ENCODE measurements around the gene WHRN.

Gene WHRN

GRCh38 chr9:114397848-114398605 is 107.2 kb downstream of the WHRN start:
- peak; percentile 96 for DNase-seq (ENCODE audit: low spot score)

- no peak for DNase-seq (ENCODE audit: low spot score)
Measured at GRCh38 chr9:114397219-114397847, 107.9 kb downstream of the WHRN start.

DNA sequence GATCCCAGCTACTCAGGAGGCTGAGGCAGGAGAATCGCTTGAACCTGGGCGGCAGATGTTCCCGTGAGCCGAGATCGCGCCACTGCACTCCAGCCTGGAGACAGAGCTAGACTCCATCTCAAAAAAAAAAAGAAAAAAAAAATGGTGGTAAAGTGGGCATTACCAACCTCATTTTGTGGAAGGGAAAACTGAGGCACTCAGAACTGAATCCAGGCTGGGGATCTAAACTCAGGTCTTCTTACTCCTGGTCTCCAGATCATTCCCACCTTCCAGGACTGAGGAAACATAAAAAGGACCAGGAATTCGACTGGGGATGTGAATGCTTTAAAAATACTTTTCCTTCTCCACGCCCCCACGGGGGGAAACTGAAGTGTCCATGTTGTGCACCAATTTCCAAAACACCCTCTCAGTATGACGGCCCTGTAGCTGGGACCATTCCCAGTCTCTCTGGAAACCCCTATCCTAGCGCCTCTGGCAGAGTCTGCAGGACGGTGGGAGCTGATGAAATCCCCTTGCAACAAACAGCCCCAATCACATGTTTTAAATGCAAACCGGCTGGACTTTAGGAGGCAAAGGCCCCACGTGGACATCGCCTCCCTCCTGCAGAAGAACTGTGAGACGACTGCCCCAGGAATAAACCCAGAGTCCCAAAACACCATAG is 108.6 kb downstream of the WHRN start:
- peak; percentile 26 for DNase-seq (ENCODE audit: low spot score)

DNA sequence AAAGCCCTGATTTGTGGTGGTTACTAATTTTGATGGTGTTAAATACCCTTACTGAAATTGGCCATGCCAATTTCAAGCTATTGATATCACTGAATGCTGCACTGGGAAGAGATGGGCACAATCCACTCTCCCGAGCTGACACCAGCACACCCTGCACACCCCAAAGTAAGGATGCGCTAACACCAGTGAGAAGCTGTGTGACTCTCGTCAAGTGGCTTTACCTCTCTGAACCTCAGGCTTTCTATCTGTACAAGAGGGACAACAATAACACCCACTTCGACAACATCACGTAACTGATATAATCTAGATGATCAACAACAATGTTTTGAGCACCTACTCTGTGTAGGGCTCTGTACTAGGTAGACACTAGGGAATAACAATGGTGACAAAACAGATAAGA is 109.5 kb downstream of the WHRN start:
- DNase-seq (ENCODE audit: low spot score): no peak

DNA sequence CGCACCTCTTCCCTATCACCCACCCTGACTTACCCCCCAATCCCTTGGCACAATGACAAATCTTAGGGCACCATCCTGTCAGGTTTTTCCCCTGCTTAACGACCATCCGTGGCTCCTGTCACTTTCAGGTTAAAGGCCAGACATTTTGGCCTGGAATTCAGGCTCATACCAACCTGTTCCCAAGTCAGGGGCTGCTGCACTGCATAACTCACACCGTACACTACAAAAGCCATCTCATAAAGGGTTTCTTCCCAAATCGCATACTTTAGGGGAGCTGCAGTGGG is 110.0 kb downstream of the WHRN start:
- no peak for DNase-seq (ENCODE audit: low spot score)

GRCh38 chr9:114394523-114395333 is 110.5 kb downstream of the WHRN start:
- DNase-seq (ENCODE audit: low spot score): no peak

GRCh38 chr9:114392749-114393112 is 112.5 kb downstream of the WHRN start:
- DNase-seq (ENCODE audit: low spot score): no peak

DNA sequence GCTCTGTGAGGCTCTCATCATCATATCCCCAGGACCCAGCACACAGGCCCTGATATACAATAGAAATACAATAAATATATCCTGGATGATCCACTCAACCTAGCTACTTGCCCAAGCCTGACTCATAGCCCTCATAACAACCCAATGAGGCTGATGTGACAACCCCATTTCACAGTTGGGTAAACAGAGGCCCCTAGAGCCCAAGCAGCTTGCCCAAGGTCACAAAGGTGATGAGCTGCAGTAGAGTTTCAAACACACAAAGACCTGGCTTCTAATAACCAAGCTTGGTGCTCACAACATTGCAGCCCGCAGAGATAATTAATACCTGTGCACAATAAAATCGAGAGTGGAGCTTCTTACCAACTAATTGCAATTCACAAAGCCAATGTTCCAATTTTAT is 114.3 kb downstream of the WHRN start:
- no peak for DNase-seq (ENCODE audit: low spot score)

GRCh38 chr9:114389612-114390368 is 115.5 kb downstream of the WHRN start:
- DNase-seq (ENCODE audit: low spot score): no peak

DNA sequence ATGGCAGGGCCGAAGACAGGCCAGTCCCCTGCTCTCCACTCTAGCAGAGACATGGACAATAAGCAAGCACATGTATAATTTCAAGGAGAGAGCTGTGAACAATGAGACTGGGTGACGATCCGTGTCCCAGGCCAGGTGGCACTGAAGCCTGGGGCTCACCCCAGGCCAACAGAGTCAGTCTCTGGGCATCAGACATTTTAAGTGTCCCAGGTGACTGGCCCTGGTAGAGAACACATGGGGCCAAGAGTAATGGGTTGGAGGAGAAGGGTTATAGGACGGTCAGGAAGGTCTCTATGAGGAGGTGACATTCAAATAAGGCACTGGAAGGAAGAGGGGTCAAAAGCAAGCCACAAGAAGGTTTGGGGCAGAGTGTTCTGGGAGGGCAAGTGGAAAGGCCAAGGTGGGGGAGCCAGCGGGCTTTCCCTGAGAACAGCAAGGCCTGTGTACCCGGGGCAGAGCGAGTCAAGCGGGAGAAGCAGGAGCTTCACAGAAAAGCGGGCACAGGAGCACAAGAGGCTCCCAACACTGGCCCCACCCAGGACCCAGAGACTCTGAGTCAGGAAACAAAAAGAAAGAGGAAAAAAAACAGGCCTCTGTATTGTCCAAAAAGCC is 116.4 kb downstream of the WHRN start:
- DNase-seq (ENCODE audit: low spot score): no peak

DNA sequence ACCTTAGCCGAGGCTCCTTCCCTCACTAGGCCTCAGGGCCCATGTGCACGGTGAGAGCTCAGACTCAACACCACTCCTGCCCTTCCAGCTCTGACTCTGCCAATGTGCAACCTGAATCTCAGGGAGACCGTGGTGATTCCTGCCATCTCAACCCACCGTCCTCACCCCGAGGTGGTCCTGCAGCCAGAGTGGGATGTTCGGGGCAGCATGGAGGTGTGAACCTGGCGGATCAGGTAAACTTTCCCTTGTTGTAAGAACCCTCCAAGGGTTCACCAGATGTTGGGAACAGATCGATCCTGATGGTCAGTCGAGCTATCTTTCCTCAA is 117.0 kb downstream of the WHRN start:
- no peak for DNase-seq (ENCODE audit: low spot score)

DNA sequence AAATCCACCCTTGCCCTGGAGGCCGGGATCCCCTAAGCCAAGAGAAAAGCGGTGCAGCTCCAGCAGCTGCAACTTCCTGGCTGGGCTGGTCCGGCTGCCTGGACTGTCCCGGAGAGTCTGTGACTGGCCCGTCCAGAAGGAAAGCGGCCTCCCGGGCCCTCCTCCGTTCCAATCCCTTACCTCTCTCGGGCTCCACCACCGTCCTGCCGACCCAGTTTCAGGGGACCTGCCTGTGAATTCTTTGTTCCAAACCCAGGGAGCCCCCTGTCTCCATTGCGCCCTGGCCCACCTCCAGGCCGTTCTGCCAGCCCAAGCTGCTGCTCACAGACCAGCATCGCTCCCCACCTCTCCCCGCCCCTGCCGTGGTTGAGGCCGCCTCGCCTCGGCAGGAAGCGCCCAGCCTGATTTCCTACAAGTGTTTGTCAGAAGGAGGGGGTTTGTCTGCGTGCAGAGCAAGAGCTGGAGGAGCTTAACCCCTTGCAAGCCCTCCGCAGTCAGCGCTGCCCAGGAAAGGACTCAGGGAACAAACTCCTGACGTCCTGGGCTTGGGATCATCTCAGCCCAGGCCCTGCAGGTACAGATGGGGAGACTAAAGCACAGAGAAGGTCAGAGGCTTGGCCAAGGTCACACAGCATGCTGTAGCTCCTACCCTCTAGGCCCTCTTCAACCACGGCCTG is 117.5 kb downstream of the WHRN start, which contains the start of gene AKNA:
Gene AKNA, minus strand, starts transcription at position 303 of the 677 bp plus-strand sequence. CDS start 6,649 bp downstream, outside the sequence.
- DNase-seq (ENCODE audit: low spot score): no peak

GRCh38 chr9:114386886-114387679 is 118.2 kb downstream of the WHRN start:
- no peak for DNase-seq (ENCODE audit: low spot score)

DNA sequence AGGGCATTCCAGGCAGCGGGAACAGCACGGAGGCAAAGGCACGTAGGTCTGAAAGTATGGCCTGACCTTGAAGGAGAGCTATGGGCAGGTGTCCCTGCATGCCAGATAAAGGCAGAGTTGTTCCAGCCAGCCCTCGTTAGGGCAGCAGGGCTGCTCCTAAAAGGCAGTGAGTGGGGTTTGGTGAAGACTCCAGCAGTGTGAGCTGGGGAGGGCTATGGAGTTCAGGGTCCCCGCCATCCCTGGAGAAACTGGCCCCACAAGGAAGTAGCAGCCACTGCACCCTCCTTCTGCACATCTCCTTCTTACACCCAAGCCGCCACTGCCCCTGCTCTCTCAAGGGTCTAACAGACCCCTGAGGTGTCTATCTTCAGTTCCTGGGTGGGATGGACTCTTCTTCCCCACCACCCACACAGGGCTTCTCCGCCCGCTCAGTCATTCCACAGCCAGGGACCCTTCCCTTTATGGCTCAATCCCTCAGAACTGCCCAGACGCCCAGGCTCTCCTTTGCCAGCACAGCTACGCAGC is 118.8 kb downstream of the WHRN start:
- DNase-seq (ENCODE audit: low spot score): no peak

DNA sequence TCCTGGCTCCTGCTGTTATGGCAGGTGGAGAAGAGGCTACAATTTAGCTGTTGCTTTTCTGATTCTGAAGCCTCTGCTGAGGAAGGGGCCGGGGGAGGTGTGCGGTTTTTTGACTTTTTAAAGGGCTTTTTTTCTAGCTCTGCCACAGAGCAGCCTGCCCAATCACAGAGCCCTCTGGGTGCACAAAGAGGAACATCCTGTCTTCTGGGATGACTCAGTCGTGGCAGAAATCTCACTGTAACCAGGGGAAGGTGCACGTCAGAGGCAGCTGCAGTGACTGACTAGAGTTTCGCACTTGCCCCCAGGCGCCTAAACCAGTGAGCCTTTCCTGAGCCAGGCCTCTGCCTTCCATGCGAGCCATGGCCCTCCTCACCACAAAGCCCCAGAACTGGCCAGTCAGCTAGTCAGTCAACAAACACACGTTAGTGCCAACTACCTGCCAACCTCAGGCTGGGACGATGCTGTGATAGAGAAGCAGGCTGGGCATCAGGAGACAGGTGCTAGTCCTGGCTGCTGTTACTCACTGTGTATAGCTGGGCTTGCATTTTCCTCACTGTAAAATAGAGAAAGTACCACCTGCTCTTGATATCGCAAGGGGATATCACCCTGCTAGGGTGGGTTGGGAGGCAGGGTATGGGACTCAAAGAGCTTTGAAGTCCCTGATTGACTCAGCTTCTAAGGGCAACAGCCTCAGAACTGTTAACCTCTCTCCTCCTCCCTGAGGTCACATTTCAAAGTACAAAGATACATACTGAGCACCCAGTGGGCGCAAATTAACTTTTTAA is 119.7 kb downstream of the WHRN start:
- DNase-seq (ENCODE audit: low spot score): peak; percentile 80

GRCh38 chr9:114384836-114385396 is 120.4 kb downstream of the WHRN start:
- no peak for DNase-seq (ENCODE audit: low spot score)

DNA sequence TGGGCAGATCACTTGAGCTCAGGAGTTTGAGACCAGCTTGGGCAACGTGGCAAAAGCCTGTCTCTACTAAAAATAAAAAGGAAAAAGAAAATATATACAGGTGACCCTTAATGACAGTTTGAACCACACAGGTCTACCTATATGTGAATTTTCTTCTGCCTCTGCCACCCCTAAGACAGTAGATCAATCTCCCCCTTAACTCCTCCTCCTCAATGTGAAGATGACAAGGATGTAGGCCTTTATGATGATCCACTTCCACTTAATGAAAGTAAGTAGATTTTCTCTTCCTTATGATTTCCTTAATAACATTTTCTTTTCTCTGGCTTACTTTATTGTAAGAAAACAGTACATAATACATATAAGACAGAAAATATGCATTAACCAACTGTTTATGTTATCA is 120.9 kb downstream of the WHRN start:
- no peak for DNase-seq (ENCODE audit: low spot score)

GRCh38 chr9:114383521-114384231 is 121.6 kb downstream of the WHRN start:
- no peak for DNase-seq (ENCODE audit: low spot score)

Data from RKO (cell line).